Left lung (tissue), 10 donors: ENCODE results near the gene ZNF502. TPM values are rescaled to one million over a fixed set of nuclear protein-coding genes. Genes with fewer than 3 reads are reported as not detected.

ENCODE experiments used
- ATAC-seq: fragments of 200-7000 bp; cut with Tn5 transposase; one replicate; pipeline ENCODE4 v1.9.1; 2020; ENCODE audit warnings: moderate library complexity
- DNase-seq, 4 donors: peaks; one replicate each; pipeline ENCODE4 v3.0.0-alpha.2; 2013 to 2020
- H3K27ac ChIP-seq, 2 donors: fragments of 200-600 bp; sonication (generic) in 1 of 2; one replicate each; pipeline versions ENCODE4 v1.5.0 to v1.8.0; 2020 to 2021
- H3K27me3 ChIP-seq, 2 donors: fragments of 200-600 bp; sonication (generic) in 1 of 2; one replicate each; pipeline versions ENCODE4 v1.5.0 to v1.8.0; 2020 to 2021
- H3K36me3 ChIP-seq, 2 donors: fragments of 200-600 bp; sonication (generic) in 1 of 2; one replicate each; pipeline versions ENCODE4 v1.5.0 to v1.8.0; 2020 to 2021
- H3K4me1 ChIP-seq, 2 donors: fragments of 200-600 bp; one replicate each; pipeline ENCODE4 v1.8.0; 2021
- H3K4me3 ChIP-seq, 2 donors: fragments of 200-600 bp; sonication (generic) in 1 of 2; one replicate each; pipeline versions ENCODE4 v1.5.0 to v1.8.0; 2020 to 2021; ENCODE audit warnings: mild to moderate bottlenecking in 1 of 2
- H3K9me3 ChIP-seq, 2 donors: fragments of 200-600 bp; sonication (generic) in 1 of 2; one replicate each; pipeline versions ENCODE4 v1.5.0 to v1.8.0; 2020 to 2021
- CTCF ChIP-seq, 2 donors: fragments of 200-600 bp; sonication (generic) in 1 of 2; IDR thresholded peaks; one replicate each; pipeline versions ENCODE4 v1.5.0 to v1.8.0; 2021; ENCODE audit warnings: antibody characterized with exemption in 2 of 2
- intact Hi-C, 2 donors: fragments of 100-400 bp; cut with DNase I; formaldehyde crosslinking; loops; one replicate each; pipeline versions ENCODE4 v1.11.2 to v1.14.2; 2022
- polyA plus RNA-seq, 6 donors: library from polyadenylated mRNA; unstranded; fragments of 120-200 nt; gene quantifications; one replicate each; pipeline ENCODE4 v1.2.1, GENCODE V29; 2013; ENCODE audit not compliant: insufficient read length in 6 of 6
- total RNA-seq, 2 donors: library from RNA; stranded (reverse); fragmentation: NEBNext Ultra II Directional; extraction: Animal tissue kit (Norgen Biotek cat#: 25700); gene quantifications; one replicate each; pipeline ENCODE4 v1.2.1, GENCODE V29; 2021
- donor health status: DM: no; HTN: yes; CAD: no.
- donor health status: DM: no; HTN: no; CAD: no.

The ZNF502 gene
- total and polyA plus RNA-seq, 8 donors = 3.6 to 13.6 (median 12.1) TPM

- ATAC-seq = no peak
- intact Hi-C loops = no loop called here
- no peak for DNase-seq
Measured at GRCh38 chr3:44674211-44674610, 38.2 kb upstream of the ZNF502 start.

GRCh38 chr3:44678480-44679116, 33.9 kb upstream of the ZNF502 start:
- Histone ChIP-seq H3K27me3 (no peaks in the 10 kb centered on the region), H3K4me3 (no peak overlapping the region), H3K4me1 (no peaks in the 10 kb centered on the region), H3K27ac (no peak overlapping the region), H3K9me3 (peaks cover 0 to 35% of the 10 kb centered on the region in 2 donors), H3K36me3 (peaks cover 0 to 3% of the 10 kb centered on the region in 2 donors)
- DNase-seq (no peak), ATAC-seq (no peak)
- no peak for TF ChIP-seq CTCF (IDR thresholded peaks at IDR 0.05)
- intact Hi-C loops = no loop called here

More at GRCh38 chr3:44674211-44674610, 38.2 kb upstream of the ZNF502 start:
- no peak overlapping the region for H3K27ac ChIP-seq
- no peaks in the 10 kb centered on the region for H3K27me3 ChIP-seq
- no peaks in the 10 kb centered on the region for H3K36me3 ChIP-seq
- H3K4me3 ChIP-seq = no peak overlapping the region
- peaks cover 0 to 19% of the 10 kb centered on the region in 2 donors for H3K9me3 ChIP-seq
- TF ChIP-seq CTCF (IDR thresholded peaks at IDR 0.05) = no peak
- no peaks in the 10 kb centered on the region for H3K4me1 ChIP-seq

GRCh38 chr3:44680921-44681455, 31.5 kb upstream of the ZNF502 start:
- DNase-seq = no peak
- no peak for ATAC-seq
- Histone ChIP-seq H3K9me3 (peaks cover 0 to 32% of the 10 kb centered on the region in 2 donors), H3K27ac (no peak overlapping the region), H3K4me3 (no peak overlapping the region), H3K27me3 (peaks cover 0 to 13% of the 10 kb centered on the region in 2 donors), H3K4me1 (peaks cover 0 to 6% of the 10 kb centered on the region in 2 donors), H3K36me3 (peaks cover 0 to 3% of the 10 kb centered on the region in 2 donors)
- no peak for TF ChIP-seq CTCF (IDR thresholded peaks at IDR 0.05)
- intact Hi-C loops = no loop called here

GRCh38 chr3:44682182-44682896, 30.1 kb upstream of the ZNF502 start:
- Histone ChIP-seq H3K27me3 (peaks cover 0 to 14% of the 10 kb centered on the region in 2 donors), H3K4me1 (peaks cover 0 to 6% of the 10 kb centered on the region in 2 donors), H3K4me3 (no peak overlapping the region), H3K27ac (no peak overlapping the region), H3K36me3 (peaks cover 0 to 3% of the 10 kb centered on the region in 2 donors), H3K9me3 (peaks cover 0 to 34% of the 10 kb centered on the region in 2 donors)
- intact Hi-C loops = no loop called here
- ATAC-seq (no peak), DNase-seq (no peak)
- no peak for TF ChIP-seq CTCF (IDR thresholded peaks at IDR 0.05)
